PFSK-1 (cell line): ENCODE measurements around the gene TSPAN14.

Experiments used
- FOXP2 ChIP-seq: optimal IDR thresholded peaks from 2 replicates; pipeline ENCODE3; 2011; ENCODE audit warnings: borderline replicate concordance, control low read depth, inconsistent platforms; ENCODE audit not compliant: insufficient read depth; ENCODE audit errors: extremely low read length, extremely low read depth
- POLR2AphosphoS5 ChIP-seq: IDR thresholded peaks from 2 replicates; pipeline ENCODE4 v1.6.1; 2012; ENCODE audit warnings: low read depth, mild to moderate bottlenecking, control low read depth, low read length, moderate library complexity
- SIN3A ChIP-seq: IDR thresholded peaks from 2 replicates; pipeline ENCODE4 v1.6.1; 2012; ENCODE audit warnings: mild to moderate bottlenecking, low read length, moderate library complexity, borderline replicate concordance; ENCODE audit not compliant: insufficient read depth
- TAF1 ChIP-seq: IDR thresholded peaks from 2 replicates; pipeline ENCODE4 v1.6.1; 2012; ENCODE audit warnings: low read length, control low read depth, borderline replicate concordance; ENCODE audit not compliant: insufficient read depth
- TF ChIP-seq, protein P1 (sequence below), 2 experiments: IDR thresholded peaks; 2 replicates each; pipeline versions ENCODE4 v1.6.1 to v1.8.0; 2011 to 2012; ENCODE audit warnings: low read depth in 2 of 2, low read length in 2 of 2, control low read depth in 1 of 2, inconsistent platforms in 1 of 2, mild to moderate bottlenecking in 1 of 2, moderate library complexity in 1 of 2; ENCODE audit not compliant: insufficient read depth in 1 of 2

The TSPAN14 gene

DNA sequence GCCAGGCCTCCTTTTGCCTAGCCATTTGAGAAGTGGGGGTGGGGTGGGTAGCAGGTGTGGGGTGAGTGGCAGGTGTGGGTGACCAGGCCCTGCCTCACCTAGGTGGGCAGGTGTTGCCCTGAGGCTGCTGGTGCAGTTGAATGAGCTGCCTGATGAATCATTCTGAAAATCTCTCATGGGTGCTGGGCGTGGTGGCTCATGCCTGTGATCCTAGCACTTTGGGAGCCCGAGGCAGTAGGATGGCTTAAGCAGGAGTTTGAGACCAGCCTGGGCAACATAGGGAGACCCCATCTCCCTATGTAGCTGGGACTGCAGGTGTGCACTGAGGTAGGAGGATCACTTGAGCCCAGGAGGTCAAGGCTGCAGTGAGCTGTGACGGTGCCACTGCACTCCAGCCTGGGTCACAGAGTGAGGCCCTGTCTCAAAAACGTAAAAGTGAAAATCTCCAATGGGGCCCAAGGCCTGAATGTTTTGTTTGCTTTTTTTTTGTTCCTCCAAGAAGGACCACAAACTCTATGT is 17.7 kb downstream of the TSPAN14 start:
- TF ChIP-seq TAF1 (no peak), FOXP2 (no peak), SIN3A (no peak), POLR2AphosphoS5 (no peak)
- TF ChIP-seq, protein P1, sequence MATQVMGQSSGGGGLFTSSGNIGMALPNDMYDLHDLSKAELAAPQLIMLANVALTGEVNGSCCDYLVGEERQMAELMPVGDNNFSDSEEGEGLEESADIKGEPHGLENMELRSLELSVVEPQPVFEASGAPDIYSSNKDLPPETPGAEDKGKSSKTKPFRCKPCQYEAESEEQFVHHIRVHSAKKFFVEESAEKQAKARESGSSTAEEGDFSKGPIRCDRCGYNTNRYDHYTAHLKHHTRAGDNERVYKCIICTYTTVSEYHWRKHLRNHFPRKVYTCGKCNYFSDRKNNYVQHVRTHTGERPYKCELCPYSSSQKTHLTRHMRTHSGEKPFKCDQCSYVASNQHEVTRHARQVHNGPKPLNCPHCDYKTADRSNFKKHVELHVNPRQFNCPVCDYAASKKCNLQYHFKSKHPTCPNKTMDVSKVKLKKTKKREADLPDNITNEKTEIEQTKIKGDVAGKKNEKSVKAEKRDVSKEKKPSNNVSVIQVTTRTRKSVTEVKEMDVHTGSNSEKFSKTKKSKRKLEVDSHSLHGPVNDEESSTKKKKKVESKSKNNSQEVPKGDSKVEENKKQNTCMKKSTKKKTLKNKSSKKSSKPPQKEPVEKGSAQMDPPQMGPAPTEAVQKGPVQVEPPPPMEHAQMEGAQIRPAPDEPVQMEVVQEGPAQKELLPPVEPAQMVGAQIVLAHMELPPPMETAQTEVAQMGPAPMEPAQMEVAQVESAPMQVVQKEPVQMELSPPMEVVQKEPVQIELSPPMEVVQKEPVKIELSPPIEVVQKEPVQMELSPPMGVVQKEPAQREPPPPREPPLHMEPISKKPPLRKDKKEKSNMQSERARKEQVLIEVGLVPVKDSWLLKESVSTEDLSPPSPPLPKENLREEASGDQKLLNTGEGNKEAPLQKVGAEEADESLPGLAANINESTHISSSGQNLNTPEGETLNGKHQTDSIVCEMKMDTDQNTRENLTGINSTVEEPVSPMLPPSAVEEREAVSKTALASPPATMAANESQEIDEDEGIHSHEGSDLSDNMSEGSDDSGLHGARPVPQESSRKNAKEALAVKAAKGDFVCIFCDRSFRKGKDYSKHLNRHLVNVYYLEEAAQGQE (IDR thresholded peaks at IDR 0.05; ENCODE audit: insufficient read depth in 1 of 2, low read depth in 2 of 2, low read length in 2 of 2) = no peak

DNA sequence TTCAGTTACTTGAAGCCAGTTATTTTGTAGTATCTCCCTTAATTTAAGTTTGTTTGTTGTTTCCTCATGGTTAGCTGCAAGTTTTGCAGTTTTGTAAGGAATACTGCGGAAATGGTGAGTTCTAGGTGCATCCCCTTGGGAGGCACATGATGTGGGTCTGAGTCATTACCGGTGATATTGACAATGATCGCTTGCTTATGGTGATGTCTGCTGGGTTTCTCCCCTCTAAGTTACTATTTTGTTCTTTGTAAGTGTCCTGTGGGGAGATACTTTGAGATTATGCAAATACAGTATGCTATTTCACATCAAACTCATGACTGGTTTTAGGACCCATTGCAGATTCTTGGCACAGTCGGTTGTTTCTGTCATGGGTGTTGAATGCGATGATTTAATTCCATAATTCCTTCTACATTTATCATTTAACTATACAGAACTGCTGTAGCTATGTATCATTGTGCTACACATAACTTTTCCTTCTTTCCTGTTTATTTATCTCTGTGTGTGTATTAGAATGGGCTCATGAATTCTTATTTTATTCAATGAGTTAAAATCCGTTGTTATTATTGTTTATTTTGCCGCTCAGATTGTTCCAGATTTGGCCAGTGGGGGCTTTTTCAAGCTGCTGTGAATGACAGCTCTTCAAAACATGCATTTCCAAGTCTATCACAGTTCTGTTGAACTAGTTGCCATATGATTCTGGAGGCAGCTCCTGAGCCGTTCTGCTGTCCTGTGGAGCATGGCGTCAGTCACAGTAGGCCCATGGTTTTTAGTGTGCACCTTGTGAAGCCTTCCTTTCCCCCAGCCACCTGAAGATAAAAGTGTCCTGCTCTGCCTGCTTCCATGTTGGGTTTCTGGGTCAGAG is 18.4 kb downstream of the TSPAN14 start:
- TF ChIP-seq, protein P1 (IDR thresholded peaks at IDR 0.05; ENCODE audit: insufficient read depth in 1 of 2, low read depth in 2 of 2, low read length in 2 of 2) = no peak
- TF ChIP-seq FOXP2 = no peak
- TF ChIP-seq SIN3A = no peak
- no peak for TF ChIP-seq POLR2AphosphoS5
- no peak for TF ChIP-seq TAF1

DNA sequence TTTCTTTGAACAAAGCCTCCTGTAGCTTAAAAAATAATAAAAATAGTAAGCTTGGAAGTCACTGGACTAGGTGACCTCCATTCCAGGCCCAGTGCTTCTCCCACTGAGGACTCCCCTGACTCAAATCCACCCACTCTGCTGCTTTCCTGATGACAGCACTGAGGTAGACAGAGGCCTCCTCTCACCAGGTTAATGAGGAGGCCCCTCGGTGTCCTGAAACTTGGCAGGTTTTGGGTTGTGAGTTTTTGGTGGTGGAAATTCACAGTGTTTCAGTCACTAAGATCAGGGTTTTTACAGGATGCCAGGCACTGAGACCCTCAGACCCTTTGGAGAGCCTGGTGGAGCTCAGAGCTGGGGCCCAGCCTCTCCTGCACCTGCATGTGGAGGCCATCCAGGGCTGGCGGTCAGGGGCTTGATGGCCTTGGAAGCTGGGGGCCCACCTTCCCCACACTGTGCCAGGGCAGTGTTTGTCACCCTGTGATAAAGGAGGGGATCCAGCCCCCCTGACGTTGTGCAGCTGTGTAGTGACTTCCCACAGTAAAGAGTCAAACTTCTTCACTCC is 19.1 kb downstream of the TSPAN14 start:
- TF ChIP-seq TAF1 (no peak), FOXP2 (no peak), POLR2AphosphoS5 (no peak), SIN3A (no peak)
- TF ChIP-seq, protein P1 (IDR thresholded peaks at IDR 0.05; ENCODE audit: insufficient read depth in 1 of 2, low read depth in 2 of 2, low read length in 2 of 2) = no peak

DNA sequence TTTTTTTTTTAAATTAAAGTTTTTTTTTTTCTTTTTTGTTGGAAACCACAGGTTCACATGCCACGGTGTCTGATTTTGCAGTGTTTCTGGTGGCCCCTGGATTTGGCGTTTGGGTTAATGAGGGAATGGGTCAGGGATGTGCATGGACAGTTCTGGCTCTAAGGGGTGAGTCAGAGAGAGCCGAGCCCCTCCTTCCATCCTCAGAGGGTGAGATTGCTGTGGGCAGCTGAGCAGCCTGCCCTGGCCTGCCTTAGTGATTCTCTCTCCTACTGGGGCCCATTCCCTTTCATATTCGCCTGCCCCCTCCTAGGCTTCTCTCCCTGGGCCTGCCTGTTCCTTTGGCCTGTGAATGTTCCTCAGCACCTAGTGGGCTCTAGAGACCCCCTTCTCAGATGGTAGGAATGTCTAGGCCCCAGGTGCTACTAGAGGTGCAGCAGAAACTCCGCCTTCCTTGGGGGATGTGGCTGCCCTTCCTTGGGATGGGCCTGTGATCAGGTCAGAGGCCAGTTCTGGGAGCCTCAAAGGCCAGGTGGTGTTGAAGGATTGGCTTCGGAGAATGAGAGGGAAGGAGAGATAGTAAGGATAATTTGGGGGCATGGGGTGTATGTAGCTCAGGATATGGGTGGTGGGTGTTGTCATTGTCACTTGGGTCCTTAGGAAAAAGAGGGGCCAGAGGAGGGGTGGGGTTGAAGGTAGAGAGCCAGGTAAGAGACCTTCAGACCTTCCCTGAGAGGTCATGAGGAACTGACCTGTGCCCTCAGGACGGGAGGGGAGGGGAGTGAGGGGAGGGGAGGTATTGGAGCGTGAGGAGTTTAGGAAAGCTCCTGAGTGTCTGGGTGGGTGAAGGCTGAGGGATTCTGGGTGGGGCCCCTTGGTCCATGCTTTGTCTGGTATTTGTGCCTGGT is 19.8 kb downstream of the TSPAN14 start:
- TF ChIP-seq, protein P1 (IDR thresholded peaks at IDR 0.05; ENCODE audit: insufficient read depth in 1 of 2, low read depth in 2 of 2, low read length in 2 of 2) = no peak
- TF ChIP-seq TAF1 (no peak), POLR2AphosphoS5 (no peak), SIN3A (no peak)
